Measurements from ENCODE around the gene ARX. TPM values are rescaled to one million over a fixed set of nuclear protein-coding genes. Genes with fewer than 3 reads are reported as not detected.

ARX gene
- polyA plus RNA-seq (2013, experiment 1 of 2): not detected
- not detected for polyA plus RNA-seq (2013, experiment 2 of 2)

DNA sequence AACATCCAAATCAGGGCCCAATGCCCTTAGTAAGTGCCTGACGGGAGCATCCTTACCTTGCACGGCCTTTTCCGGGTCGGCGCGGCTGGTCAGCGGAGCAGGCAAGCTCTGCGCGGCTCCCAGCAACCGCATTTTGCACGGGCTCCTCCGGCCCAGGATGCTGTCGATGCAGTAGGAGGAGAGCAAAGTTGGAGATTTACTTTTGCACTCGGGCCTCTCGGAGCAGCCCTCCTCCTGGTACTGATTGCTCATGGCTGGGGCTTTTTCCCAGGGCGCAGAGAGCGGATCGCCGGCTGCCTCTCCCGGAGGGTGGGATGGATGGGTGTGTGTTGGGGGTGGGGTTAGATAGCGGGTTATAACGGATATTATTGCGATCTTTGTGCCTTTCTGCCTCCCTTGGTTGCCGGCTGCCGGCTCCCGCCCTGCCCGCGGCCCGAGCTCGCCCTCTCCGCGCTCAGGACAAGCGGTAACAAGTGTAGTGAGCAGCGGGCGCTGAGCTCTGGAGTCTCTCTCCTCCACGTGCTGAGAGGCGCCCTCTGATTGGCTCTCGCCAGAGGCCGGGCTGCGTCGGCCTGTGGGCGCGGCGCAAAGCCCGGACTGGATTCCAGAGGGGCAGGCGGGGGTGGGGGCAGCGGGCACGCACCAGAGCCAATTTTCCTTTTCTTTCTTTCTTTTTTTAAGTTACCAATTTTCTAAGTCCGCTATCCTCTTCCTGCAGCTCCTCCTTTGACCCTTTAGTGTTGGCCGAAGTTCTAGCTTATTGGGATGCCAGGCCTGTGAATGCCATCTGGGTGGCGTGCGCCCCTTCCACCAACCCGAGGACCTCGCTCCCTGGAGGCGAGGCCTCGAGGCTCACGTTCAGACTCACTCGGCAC lies at the start of gene ARX:
ARX (minus strand) TSS at position 480 of the 875 bp plus-strand sequence; CDS start at position 252, 228 bp downstream.
- H3K9me3 ChIP-seq (ENCODE audit: control insufficient read depth, low read length): no peaks in the 10 kb centered on the region
- no peak within 1 kb of the TSS for H3K27ac ChIP-seq (ENCODE audit: low read depth, low read length, severe bottlenecking)
- no peaks in the 10 kb centered on the region for H3K36me3 ChIP-seq (ENCODE audit: control insufficient read depth, insufficient read depth, low read length)
- WGBS, 2 experiments (ENCODE audit: insufficient coverage in 2 of 2): 0 to 3% methylated on average over 17 to 20 of the region's 58 CpGs
- no peak within 1 kb of the TSS for H3K4me3 ChIP-seq (ENCODE audit: extremely low read depth, insufficient read depth, low read length, poor library complexity, severe bottlenecking)
- peaks cover 8% of the 10 kb centered on the region for H3K4me1 ChIP-seq (ENCODE audit: control insufficient read depth, insufficient read depth, low read length, poor library complexity, severe bottlenecking)

GRCh38 chrX:25059273-25059672 lies 43.5 kb upstream of the ARX start:
- no peaks in the 10 kb centered on the region for H3K9me3 ChIP-seq (ENCODE audit: control insufficient read depth, low read length)
- H3K27ac ChIP-seq (ENCODE audit: low read depth, low read length, severe bottlenecking): no peak overlapping the region
- no peaks in the 10 kb centered on the region for H3K36me3 ChIP-seq (ENCODE audit: control insufficient read depth, insufficient read depth, low read length)
- H3K4me3 ChIP-seq (ENCODE audit: extremely low read depth, insufficient read depth, low read length, poor library complexity, severe bottlenecking): no peak overlapping the region
- WGBS, 2 experiments (ENCODE audit: insufficient coverage in 2 of 2): 80% methylated on average over 1 of the region's 5 CpGs; no CpG with 5 or more reads in 1 of the 2 experiments
- no peaks in the 10 kb centered on the region for H3K4me1 ChIP-seq (ENCODE audit: control insufficient read depth, insufficient read depth, low read length, poor library complexity, severe bottlenecking)

GRCh38 chrX:25052798-25053534 lies 37.2 kb upstream of the ARX start:
- 100% methylated on average over 1 of the region's 4 CpGs; no CpG with 5 or more reads in 1 of the 2 experiments for WGBS, 2 experiments (ENCODE audit: insufficient coverage in 2 of 2)
- H3K9me3 ChIP-seq (ENCODE audit: control insufficient read depth, low read length): no peaks in the 10 kb centered on the region
- no peaks in the 10 kb centered on the region for H3K36me3 ChIP-seq (ENCODE audit: control insufficient read depth, insufficient read depth, low read length)
- H3K27ac ChIP-seq (ENCODE audit: low read depth, low read length, severe bottlenecking): no peak overlapping the region
- H3K4me1 ChIP-seq (ENCODE audit: control insufficient read depth, insufficient read depth, low read length, poor library complexity, severe bottlenecking): no peaks in the 10 kb centered on the region
- H3K4me3 ChIP-seq (ENCODE audit: extremely low read depth, insufficient read depth, low read length, poor library complexity, severe bottlenecking): no peak overlapping the region

GRCh38 chrX:25049971-25050370 lies 34.2 kb upstream of the ARX start:
- WGBS, 2 experiments (ENCODE audit: insufficient coverage in 2 of 2): no CpG with 5 or more reads among the region's 1 CpG

DNA sequence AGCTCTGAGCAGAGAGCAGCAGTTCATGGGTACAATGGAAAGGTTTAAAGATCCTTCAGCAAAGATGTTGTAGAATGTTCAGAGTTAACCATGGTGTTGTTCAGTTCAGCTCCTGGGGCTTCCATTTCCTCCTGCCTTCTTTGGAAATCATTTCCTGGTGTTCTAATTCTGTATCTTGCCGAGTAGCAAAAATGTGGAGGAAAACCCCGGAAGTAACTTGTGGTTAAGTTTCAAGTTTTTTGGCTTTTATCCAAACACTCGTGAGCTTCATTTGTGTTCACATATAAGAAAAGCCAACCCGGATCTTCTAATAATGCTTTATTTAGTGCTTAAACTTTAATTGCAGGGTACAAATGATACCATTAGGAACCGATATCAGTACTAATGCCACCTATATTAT lies 33.6 kb upstream of the ARX start:
- 80% methylated on average over 1 of the region's 5 CpGs; no CpG with 5 or more reads in 1 of the 2 experiments for WGBS, 2 experiments (ENCODE audit: insufficient coverage in 2 of 2)
- Histone ChIP-seq H3K27ac (ENCODE audit: low read depth, low read length, severe bottlenecking) (no peak overlapping the region), H3K36me3 (ENCODE audit: control insufficient read depth, insufficient read depth, low read length) (no peaks in the 10 kb centered on the region), H3K4me1 (ENCODE audit: control insufficient read depth, insufficient read depth, low read length, poor library complexity, severe bottlenecking) (no peaks in the 10 kb centered on the region), H3K4me3 (ENCODE audit: extremely low read depth, insufficient read depth, low read length, poor library complexity, severe bottlenecking) (no peak overlapping the region), H3K9me3 (ENCODE audit: control insufficient read depth, low read length) (no peaks in the 10 kb centered on the region)

More at GRCh38 chrX:25049971-25050370, 34.2 kb upstream of the ARX start:
- no peak overlapping the region for H3K4me3 ChIP-seq (ENCODE audit: extremely low read depth, insufficient read depth, low read length, poor library complexity, severe bottlenecking)
- no peak overlapping the region for H3K27ac ChIP-seq (ENCODE audit: low read depth, low read length, severe bottlenecking)
- no peaks in the 10 kb centered on the region for H3K9me3 ChIP-seq (ENCODE audit: control insufficient read depth, low read length)
- no peaks in the 10 kb centered on the region for H3K36me3 ChIP-seq (ENCODE audit: control insufficient read depth, insufficient read depth, low read length)
- no peaks in the 10 kb centered on the region for H3K4me1 ChIP-seq (ENCODE audit: control insufficient read depth, insufficient read depth, low read length, poor library complexity, severe bottlenecking)

- Histone ChIP-seq H3K9me3 (ENCODE audit: control insufficient read depth, low read length) (no peaks in the 10 kb centered on the region), H3K4me1 (ENCODE audit: control insufficient read depth, insufficient read depth, low read length, poor library complexity, severe bottlenecking) (no peaks in the 10 kb centered on the region), H3K27ac (ENCODE audit: low read depth, low read length, severe bottlenecking) (no peak overlapping the region), H3K4me3 (ENCODE audit: extremely low read depth, insufficient read depth, low read length, poor library complexity, severe bottlenecking) (no peak overlapping the region), H3K36me3 (ENCODE audit: control insufficient read depth, insufficient read depth, low read length) (no peaks in the 10 kb centered on the region)
- 77 to 80% methylated on average over 1 to 3 of the region's 7 CpGs for WGBS, 2 experiments (ENCODE audit: insufficient coverage in 2 of 2)
Measured at GRCh38 chrX:25048178-25048577, 32.4 kb upstream of the ARX start.

GRCh38 chrX:25043192-25043591 lies 27.4 kb upstream of the ARX start:
- no peaks in the 10 kb centered on the region for H3K36me3 ChIP-seq (ENCODE audit: control insufficient read depth, insufficient read depth, low read length)
- 100% methylated on average over 1 of the region's 1 CpG; no CpG with 5 or more reads in 1 of the 2 experiments for WGBS, 2 experiments (ENCODE audit: insufficient coverage in 2 of 2)

GRCh38 chrX:25039036-25039435 lies 23.3 kb upstream of the ARX start:
- H3K27ac ChIP-seq (ENCODE audit: low read depth, low read length, severe bottlenecking): no peak overlapping the region
- 96 to 100% methylated on average over 6 of the region's 10 CpGs for WGBS, 2 experiments (ENCODE audit: insufficient coverage in 2 of 2)
- no peaks in the 10 kb centered on the region for H3K4me1 ChIP-seq (ENCODE audit: control insufficient read depth, insufficient read depth, low read length, poor library complexity, severe bottlenecking)
- no peaks in the 10 kb centered on the region for H3K9me3 ChIP-seq (ENCODE audit: control insufficient read depth, low read length)
- H3K4me3 ChIP-seq (ENCODE audit: extremely low read depth, insufficient read depth, low read length, poor library complexity, severe bottlenecking): no peak overlapping the region
- no peaks in the 10 kb centered on the region for H3K36me3 ChIP-seq (ENCODE audit: control insufficient read depth, insufficient read depth, low read length)

More at GRCh38 chrX:25043192-25043591, 27.4 kb upstream of the ARX start:
- H3K27ac ChIP-seq (ENCODE audit: low read depth, low read length, severe bottlenecking): no peak overlapping the region
- H3K9me3 ChIP-seq (ENCODE audit: control insufficient read depth, low read length): no peaks in the 10 kb centered on the region
- no peaks in the 10 kb centered on the region for H3K4me1 ChIP-seq (ENCODE audit: control insufficient read depth, insufficient read depth, low read length, poor library complexity, severe bottlenecking)
- no peak overlapping the region for H3K4me3 ChIP-seq (ENCODE audit: extremely low read depth, insufficient read depth, low read length, poor library complexity, severe bottlenecking)

- Histone ChIP-seq H3K4me3 (ENCODE audit: extremely low read depth, insufficient read depth, low read length, poor library complexity, severe bottlenecking) (no peak overlapping the region), H3K9me3 (ENCODE audit: control insufficient read depth, low read length) (no peaks in the 10 kb centered on the region), H3K4me1 (ENCODE audit: control insufficient read depth, insufficient read depth, low read length, poor library complexity, severe bottlenecking) (no peaks in the 10 kb centered on the region), H3K36me3 (ENCODE audit: control insufficient read depth, insufficient read depth, low read length) (no peaks in the 10 kb centered on the region), H3K27ac (ENCODE audit: low read depth, low read length, severe bottlenecking) (no peak overlapping the region)
- WGBS, 2 experiments (ENCODE audit: insufficient coverage in 2 of 2): no CpG with 5 or more reads among the region's 3 CpGs
Measured at GRCh38 chrX:25034889-25035288, 19.1 kb upstream of the ARX start.

DNA sequence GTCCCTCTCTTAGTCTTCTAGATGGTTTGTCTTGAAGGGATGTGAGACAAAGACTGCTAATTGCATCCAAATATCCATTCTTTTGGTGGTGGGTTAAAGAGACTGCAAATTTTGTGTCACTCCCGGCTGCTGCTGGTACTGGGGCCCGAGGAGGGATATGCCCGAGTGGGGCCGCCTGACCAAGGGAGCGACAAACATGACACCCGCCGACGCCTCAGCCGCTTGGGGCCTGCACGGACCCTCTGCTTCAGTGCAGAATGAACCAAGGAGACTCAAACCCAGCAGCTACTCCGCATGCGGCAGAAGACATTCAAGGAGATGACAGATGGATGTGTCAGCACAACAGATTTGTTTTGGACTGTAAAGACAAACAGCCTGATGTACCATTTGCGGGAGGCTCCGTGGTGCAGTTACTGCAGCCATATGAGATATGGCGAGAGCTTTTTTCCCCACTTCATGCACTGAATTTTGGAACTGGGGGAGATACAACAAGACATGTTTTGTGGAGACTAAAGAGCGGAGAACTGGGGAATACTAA lies 13.6 kb upstream of the ARX start:
- 91 to 92% methylated on average over 13 to 14 of the region's 16 CpGs for WGBS, 2 experiments (ENCODE audit: insufficient coverage in 2 of 2)

More for the DNA sequence above, 13.6 kb upstream of the ARX start:
- H3K36me3 ChIP-seq (ENCODE audit: control insufficient read depth, insufficient read depth, low read length): no peaks in the 10 kb centered on the region
- no peaks in the 10 kb centered on the region for H3K9me3 ChIP-seq (ENCODE audit: control insufficient read depth, low read length)
- H3K27ac ChIP-seq (ENCODE audit: low read depth, low read length, severe bottlenecking): no peak overlapping the region
- H3K4me3 ChIP-seq (ENCODE audit: extremely low read depth, insufficient read depth, low read length, poor library complexity, severe bottlenecking): no peak overlapping the region
- peaks cover 3% of the 10 kb centered on the region for H3K4me1 ChIP-seq (ENCODE audit: control insufficient read depth, insufficient read depth, low read length, poor library complexity, severe bottlenecking)

All from mesodermal cell (in vitro differentiated cells).